AG09319 (cell line): ENCODE data around the gene MOAP1.

Experiments
- DNase-seq: peaks from one replicate; pipeline ENCODE4 v3.0.0-alpha.2; 2010; ENCODE audit warnings: low read depth; ENCODE audit errors: extremely low read depth
- TF ChIP-seq, protein P1 (sequence below): IDR thresholded peaks from 2 replicates; pipeline ENCODE4 v1.5.1; 2011; ENCODE audit warnings: low read depth, mild to moderate bottlenecking, inconsistent platforms, low read length, moderate library complexity

MOAP1 gene

GRCh38 chr14:93132472-93133065 lies 52.1 kb downstream of the MOAP1 start:
- TF ChIP-seq, protein P1, sequence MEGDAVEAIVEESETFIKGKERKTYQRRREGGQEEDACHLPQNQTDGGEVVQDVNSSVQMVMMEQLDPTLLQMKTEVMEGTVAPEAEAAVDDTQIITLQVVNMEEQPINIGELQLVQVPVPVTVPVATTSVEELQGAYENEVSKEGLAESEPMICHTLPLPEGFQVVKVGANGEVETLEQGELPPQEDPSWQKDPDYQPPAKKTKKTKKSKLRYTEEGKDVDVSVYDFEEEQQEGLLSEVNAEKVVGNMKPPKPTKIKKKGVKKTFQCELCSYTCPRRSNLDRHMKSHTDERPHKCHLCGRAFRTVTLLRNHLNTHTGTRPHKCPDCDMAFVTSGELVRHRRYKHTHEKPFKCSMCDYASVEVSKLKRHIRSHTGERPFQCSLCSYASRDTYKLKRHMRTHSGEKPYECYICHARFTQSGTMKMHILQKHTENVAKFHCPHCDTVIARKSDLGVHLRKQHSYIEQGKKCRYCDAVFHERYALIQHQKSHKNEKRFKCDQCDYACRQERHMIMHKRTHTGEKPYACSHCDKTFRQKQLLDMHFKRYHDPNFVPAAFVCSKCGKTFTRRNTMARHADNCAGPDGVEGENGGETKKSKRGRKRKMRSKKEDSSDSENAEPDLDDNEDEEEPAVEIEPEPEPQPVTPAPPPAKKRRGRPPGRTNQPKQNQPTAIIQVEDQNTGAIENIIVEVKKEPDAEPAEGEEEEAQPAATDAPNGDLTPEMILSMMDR = peak; percentile 18
- no peak for DNase-seq
